SKM-1 treated with dmso at 0.1 percent for 144 hours (cell line): ENCODE measurements around the gene EVA1C.
"Not testable (repeated sequence)": the region's sequence is repeated elsewhere in the genome, so short reads cannot be mapped to it uniquely, and the experiment has no call there.

Source experiments
- DNase-seq: peaks from one replicate; lab custom pipeline; 2025; ENCODE audit not compliant: unreplicated experiment; lab: John Stamatoyannopoulos, UW

Gene EVA1C

DNA sequence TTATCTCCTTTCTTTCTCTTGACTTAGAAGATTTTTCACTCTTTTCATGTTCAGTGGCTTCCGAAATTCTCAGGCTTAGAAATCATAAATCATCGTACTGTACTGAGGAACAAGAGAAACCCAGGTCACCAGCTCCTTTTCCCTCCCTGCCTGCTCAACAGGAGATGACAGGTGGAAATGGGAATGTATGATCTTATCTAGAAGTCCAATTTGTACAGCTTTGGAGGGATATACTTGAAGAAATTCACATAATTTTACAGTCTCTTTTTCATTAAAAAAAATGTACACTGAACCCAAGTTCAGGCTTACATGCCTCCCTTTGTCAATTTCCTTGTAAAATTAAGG lies 11.7 kb downstream of the EVA1C start:
- DNase-seq: no peak

DNA sequence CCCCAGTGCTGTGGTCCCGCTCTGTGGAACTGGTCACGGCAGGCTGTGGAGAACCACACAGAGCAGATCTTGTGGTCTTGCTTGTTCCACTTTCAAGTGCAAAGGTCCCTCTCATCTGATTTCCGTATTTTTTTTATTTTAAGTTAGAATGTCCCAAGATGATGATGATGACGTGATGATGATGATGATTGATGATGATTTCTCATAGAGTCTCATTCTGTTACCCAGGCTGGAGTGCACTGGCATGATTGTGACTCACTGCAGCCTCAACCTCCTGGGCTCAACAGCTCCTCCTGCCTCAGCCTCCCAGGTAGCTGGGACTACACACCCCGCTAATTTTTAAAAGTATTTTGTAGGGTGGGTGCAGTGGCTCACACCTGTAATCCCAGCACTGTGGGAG lies 12.2 kb downstream of the EVA1C start:
- DNase-seq: no peak

- DNase-seq: no peak
These were observed 13.1 kb downstream of the EVA1C start for GRCh38 chr21:32425628-32426027.

DNA sequence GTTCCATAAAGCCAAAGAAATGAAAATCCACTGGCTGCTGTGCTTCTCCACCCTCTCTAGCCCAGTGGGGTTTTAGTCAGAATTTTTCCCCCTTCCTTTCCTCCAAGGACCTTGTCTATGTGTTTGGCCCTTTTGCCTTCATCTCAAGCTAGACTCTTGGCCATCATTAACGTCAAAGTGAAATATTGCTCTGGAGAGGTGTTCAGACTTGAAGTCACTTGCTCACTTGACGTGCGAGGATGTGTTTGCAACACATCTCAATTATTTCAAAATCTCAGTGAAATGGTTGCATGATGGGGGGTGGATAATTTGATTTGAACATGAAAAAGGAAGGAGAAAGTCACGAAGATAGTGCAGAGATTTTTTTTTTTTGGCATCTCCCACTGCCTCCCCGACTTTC lies 13.6 kb downstream of the EVA1C start:
- no peak for DNase-seq

DNA sequence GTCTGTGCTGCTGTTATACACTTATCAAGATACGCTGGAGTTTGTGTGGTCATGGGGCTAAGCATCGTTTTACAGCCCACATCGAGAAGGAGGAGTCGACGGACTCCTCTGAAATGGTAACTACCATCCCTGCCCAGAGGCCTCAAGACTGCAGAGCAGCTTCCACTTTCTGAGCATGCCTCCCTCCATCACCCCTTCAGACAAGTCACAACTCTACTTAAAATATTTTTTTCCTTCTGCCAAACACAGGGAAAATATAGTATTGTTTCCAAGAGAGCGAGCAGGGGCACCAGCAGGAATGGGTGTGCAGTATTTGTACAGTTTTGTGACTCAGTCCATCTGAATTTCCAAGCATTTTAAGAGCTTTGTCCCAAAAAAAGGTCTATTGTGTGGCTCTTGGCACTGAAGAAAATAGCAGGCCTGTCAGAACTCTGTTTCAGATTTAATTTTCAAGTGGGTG lies 14.1 kb downstream of the EVA1C start:
- DNase-seq: no peak

GRCh38 chr21:32427958-32428623 lies 15.6 kb downstream of the EVA1C start:
- no peak for DNase-seq

- not testable (repeated sequence) for DNase-seq
These were observed 20.6 kb downstream of the EVA1C start for GRCh38 chr21:32432982-32433660.

GRCh38 chr21:32437729-32438128 lies 25.2 kb downstream of the EVA1C start:
- DNase-seq: no peak

DNA sequence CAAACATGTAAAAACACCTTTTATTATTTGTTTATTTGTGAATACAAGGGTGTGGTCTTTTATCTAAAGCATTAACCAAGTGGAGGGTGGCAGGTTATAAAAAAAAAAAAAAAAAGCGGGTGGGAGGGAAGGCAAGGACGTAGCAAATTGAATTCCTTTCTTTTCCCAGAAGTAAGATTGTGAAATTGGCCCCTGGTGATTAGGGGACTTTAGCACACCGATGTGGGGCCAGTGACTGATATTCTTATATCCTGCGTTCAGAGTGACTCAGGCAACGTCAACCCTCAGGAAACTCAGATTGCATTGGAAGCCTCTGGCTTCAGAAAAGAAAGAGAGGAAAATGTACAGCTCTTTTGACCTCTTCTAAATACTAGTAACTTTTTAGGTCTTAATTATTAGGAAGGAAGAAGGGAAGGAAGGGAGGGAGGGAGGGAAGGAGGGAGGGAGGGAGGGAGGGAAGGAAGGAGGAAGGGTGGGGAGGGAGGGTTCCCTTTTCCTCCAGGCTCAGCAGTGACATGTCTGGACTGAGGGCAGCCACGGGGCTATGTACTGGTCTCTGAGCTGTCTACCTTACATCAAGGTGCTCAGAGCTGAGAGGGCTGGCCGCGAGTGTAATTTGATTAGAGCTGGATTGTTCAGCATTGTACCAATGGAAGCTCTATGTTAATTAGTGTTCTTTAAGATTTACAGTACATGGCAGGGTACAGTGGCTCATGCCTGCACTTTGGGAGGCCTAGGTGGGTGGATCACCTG lies 30.2 kb downstream of the EVA1C start:
- DNase-seq: no peak

DNA sequence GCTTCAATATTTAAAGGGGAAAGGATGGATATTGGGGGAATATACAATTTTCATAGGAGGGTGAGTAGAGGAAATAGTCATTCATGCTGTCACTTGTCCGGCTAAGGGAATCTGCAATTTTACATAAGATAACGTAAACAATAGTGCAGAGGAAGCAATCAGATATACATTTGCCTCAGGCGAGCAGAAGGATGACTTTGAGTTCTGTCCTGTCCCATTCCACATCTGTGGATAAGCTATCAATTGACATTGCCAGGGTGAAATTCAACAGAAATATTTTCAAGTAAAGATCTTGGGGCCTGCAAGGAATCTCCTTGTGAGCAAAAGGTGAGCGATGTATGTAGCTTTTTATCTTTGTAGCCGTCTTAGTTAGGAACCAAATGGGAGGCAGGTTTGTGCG lies 32.6 kb downstream of the EVA1C start:
- no peak for DNase-seq

- not testable (repeated sequence) for DNase-seq
These were observed 33.9 kb downstream of the EVA1C start for GRCh38 chr21:32446440-32446839.

GRCh38 chr21:32447224-32447623 lies 34.7 kb downstream of the EVA1C start:
- DNase-seq: no peak

GRCh38 chr21:32448803-32449594 lies 36.5 kb downstream of the EVA1C start:
- no peak for DNase-seq

GRCh38 chr21:32450881-32451701 lies 38.6 kb downstream of the EVA1C start:
- DNase-seq: not testable (repeated sequence)

GRCh38 chr21:32452191-32452590 lies 39.7 kb downstream of the EVA1C start:
- not testable (repeated sequence) for DNase-seq

GRCh38 chr21:32452641-32453040 lies 40.1 kb downstream of the EVA1C start:
- no peak for DNase-seq

GRCh38 chr21:32455548-32455947 lies 43.0 kb downstream of the EVA1C start:
- no peak for DNase-seq

- no peak for DNase-seq
These were observed 44.0 kb downstream of the EVA1C start for GRCh38 chr21:32456497-32456918.

GRCh38 chr21:32457360-32457840 lies 44.9 kb downstream of the EVA1C start:
- no peak for DNase-seq

DNA sequence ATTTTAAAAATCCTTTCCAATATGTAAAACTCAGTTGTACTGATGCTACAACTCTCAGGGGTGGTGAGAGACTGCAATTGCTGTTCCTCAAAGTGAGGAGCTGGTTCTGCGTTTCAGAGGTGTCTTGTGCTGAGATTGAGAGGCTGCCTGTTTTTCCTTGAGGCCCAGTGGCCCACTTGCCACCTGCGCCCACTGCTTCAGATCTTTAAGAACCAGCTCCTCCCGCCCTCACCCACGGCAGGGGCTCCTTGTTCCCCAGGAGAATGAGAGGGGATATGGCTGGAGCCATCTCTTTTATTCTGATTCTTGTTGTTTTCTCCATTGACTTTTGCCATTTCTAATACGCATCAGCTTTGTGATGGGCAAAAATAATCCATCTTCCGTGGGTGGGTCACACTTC lies 45.5 kb downstream of the EVA1C start:
- no peak for DNase-seq
